Activated naive CD8-positive, alpha-beta T cell treated with anti-CD3 and anti-CD28 coated beads for 36 hours (primary cell): ENCODE results near the gene TNFRSF1A. TPM values are rescaled to one million over a fixed set of nuclear protein-coding genes. Genes with fewer than 3 reads are reported as not detected.

Source experiments
- DNase-seq: peaks from one replicate; pipeline ENCODE4 v3.0.0; 2021
- H3K27ac Mint-ChIP-seq: one replicate; pipeline ENCODE4 v1.8.0; 2022; ENCODE audit warnings: mild to moderate bottlenecking, moderate library complexity, mixed read lengths
- H3K27me3 Mint-ChIP-seq: one replicate; pipeline ENCODE4 v1.8.0; 2022; ENCODE audit warnings: mild to moderate bottlenecking, mixed read lengths
- H3K36me3 Mint-ChIP-seq: one replicate; pipeline ENCODE4 v1.8.0; 2021; ENCODE audit warnings: mild to moderate bottlenecking, mixed read lengths
- H3K4me1 Mint-ChIP-seq: one replicate; pipeline ENCODE4 v1.8.0; 2021; ENCODE audit warnings: mixed read lengths
- H3K4me3 Mint-ChIP-seq: one replicate; pipeline ENCODE4 v1.8.0; 2022; ENCODE audit warnings: mild to moderate bottlenecking, moderate library complexity, mixed read lengths
- H3K9me3 Mint-ChIP-seq: one replicate; pipeline ENCODE4 v1.8.0; 2022; ENCODE audit warnings: mixed read lengths
- total RNA-seq, 2 experiments: library from RNA; stranded (reverse); gene quantifications; one replicate each; pipeline ENCODE4 v1.2.3, GENCODE V29; 2021

TNFRSF1A gene
- 10 to 100 TPM; 44.8 to 49.1 TPM for total RNA-seq

DNA sequence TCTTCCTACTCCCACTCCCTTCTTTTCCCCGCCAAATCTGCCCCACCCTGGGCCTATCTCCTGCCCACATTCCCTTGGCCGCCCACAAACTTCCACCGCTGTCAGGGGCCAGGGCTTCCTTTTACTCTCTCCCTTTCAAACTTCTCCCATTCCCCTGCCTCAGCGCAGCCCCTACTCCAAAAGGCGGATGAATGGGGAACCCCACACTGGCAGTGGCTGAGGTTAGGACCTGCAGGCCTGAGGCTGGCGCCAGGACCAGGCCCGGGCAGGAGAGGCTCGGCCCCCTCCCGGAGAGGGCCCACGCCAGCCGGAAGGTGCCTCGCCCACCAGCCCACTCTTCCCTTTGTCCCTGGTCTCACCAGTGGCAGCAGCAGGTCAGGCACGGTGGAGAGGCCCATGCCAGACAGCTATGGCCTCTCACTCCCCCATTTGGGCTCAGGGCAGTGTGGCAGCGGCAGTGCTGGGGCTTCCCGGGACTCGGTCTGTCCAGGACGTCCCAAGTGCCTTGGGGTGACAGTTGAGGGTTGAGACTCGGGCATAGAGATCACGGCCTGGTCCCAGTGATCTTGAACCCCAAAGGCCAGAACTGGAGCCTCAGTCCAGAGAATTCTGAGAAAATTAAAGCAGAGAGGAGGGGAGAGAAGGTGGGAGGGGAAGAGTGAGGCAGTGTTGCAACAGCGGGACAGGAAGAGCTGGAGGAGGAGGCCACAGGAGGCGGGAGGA, at the start of gene TNFRSF1A:
Gene TNFRSF1A, minus strand, starts transcription at position 660 of the 723 bp plus-strand sequence. Its CDS starts 262 bp downstream, at position 398.
- peak; percentile 48 for DNase-seq
- H3K4me3 Mint-ChIP-seq = peak within 1 kb of the TSS; percentile 49
- H3K36me3 Mint-ChIP-seq = peaks cover 5% of the 10 kb centered on the region
- H3K27me3 Mint-ChIP-seq = no peaks in the 10 kb centered on the region
- peaks cover 30% of the 10 kb centered on the region for H3K4me1 Mint-ChIP-seq
- no peaks in the 10 kb centered on the region for H3K9me3 Mint-ChIP-seq
- no peak within 1 kb of the TSS for H3K27ac Mint-ChIP-seq

DNA sequence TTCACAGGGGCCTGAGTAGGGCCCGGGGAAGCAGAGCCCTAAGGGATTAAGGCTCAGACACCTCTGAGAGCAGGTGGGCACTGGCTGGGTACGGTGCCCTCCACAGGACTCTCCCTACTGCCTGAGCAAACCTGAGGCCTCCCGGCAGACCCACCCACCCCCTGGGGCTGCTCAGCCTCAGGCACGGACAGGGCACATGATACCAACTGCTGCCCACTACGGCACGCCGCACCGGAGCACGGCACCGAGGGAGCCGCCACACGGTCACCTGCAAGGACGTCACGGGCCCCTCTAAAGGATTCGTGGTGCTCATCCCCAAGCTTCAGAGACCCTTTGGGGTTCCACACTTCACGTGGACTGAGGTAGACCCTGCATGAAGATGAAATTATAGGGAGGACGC, 49.1 kb upstream of the TNFRSF1A start:
- H3K4me3 Mint-ChIP-seq = no peak overlapping the region
- no peak for DNase-seq
- H3K27ac Mint-ChIP-seq = no peak overlapping the region
- no peaks in the 10 kb centered on the region for H3K36me3 Mint-ChIP-seq
- H3K4me1 Mint-ChIP-seq = no peaks in the 10 kb centered on the region
- no peaks in the 10 kb centered on the region for H3K9me3 Mint-ChIP-seq
- no peaks in the 10 kb centered on the region for H3K27me3 Mint-ChIP-seq

DNA sequence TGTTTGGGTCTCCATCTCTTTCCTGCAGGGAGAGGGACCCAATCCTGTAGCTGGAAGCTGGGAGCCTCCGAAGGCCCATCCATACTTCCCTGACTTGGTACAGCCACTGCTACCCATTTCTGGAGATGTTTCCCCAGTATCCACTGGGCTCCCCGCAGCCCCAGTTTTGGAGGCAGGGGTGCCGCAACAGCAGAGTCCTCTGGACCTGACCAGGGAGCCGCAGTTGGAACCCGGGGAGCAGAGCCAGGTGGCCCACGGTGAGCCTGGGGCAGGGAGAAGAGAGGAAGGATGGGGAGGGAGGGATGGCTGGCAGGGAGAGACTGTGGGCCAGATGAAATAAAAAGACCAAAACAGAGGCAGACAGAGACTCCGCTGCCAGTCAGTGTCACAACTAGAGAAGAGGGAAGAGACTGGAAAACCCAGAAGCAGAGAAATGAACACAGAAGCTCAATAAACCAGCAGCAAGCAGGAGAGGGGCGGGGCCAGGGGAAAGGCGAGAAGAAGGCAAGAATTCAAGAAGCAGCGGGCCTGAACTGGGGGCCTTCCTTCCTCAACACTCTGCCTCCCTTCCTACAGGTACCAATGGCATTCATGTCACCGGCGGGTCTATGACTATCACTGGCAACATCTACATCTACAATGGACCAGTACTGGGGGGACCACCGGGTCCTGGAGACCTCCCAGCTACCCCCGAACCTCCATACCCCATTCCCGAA, 48.4 kb upstream of the TNFRSF1A start:
- Mint-ChIP-seq H3K4me3 (no peak overlapping the region), H3K27me3 (no peaks in the 10 kb centered on the region), H3K9me3 (no peaks in the 10 kb centered on the region), H3K4me1 (no peaks in the 10 kb centered on the region), H3K36me3 (no peaks in the 10 kb centered on the region), H3K27ac (no peak overlapping the region)
- no peak for DNase-seq

DNA sequence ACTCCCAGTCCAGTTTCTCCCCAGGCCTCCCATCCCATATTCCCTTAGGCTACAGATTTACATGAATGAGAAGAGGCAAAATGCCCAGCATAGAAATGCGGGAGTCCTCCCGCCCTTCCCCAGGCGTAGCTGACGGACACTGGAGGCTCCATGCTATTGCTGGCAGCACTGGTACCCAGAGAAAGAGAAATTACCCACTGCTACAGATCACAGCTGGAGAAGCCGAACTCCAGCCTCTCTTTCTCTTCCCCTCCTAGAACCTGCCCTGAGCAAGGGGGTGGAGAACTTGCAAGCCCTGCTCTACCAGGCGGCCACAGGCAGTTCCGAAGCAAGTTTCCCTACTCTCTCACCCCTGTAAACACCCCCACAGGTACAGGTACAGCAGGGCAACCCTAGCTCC, 45.7 kb upstream of the TNFRSF1A start:
- no peaks in the 10 kb centered on the region for H3K9me3 Mint-ChIP-seq
- peaks cover 3% of the 10 kb centered on the region for H3K4me1 Mint-ChIP-seq
- H3K4me3 Mint-ChIP-seq = no peak overlapping the region
- DNase-seq = no peak
- H3K27me3 Mint-ChIP-seq = peaks cover 10% of the 10 kb centered on the region
- no peaks in the 10 kb centered on the region for H3K36me3 Mint-ChIP-seq
- no peak overlapping the region for H3K27ac Mint-ChIP-seq

DNA sequence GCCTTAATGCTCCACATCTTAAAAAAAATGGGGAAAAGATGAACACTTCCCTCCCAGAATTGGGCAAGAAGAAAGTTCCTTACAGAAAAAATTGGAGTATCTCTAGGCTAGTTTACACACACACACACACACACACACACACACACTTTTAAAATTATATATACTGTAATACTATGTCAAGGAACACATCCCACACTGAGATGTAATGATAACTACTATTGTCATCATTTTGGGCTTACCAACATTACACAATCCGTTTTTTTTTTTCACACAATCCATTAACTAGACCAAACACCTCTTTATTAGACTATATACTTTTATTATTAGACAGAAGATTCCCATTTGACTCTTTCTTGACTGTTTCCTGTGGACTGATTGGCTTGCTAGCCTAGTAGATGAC, 44.6 kb upstream of the TNFRSF1A start:
- Mint-ChIP-seq H3K27ac (no peak overlapping the region), H3K27me3 (peaks cover 15% of the 10 kb centered on the region), H3K4me3 (no peak overlapping the region), H3K4me1 (peaks cover 3% of the 10 kb centered on the region), H3K9me3 (no peaks in the 10 kb centered on the region), H3K36me3 (no peaks in the 10 kb centered on the region)
- DNase-seq = no peak

DNA sequence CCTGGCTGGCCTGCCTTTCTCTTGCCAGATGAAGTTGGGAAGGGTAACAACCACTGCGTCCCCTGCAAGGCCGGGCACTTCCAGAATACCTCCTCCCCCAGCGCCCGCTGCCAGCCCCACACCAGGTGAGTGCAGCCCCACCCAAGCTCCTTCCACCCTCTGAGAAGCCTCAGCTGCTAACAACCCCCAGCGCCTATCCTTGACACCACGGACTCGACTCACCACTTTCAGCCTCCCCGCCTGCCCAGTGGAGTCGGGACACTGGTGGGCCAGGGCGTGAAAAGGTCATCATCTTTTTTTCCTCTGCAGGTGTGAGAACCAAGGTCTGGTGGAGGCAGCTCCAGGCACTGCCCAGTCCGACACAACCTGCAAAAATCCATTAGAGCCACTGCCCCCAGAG, 44.2 kb upstream of the TNFRSF1A start:
- peaks cover 15% of the 10 kb centered on the region for H3K27me3 Mint-ChIP-seq
- no peak overlapping the region for H3K27ac Mint-ChIP-seq
- peaks cover 3% of the 10 kb centered on the region for H3K4me1 Mint-ChIP-seq
- no peaks in the 10 kb centered on the region for H3K36me3 Mint-ChIP-seq
- no peak for DNase-seq
- H3K9me3 Mint-ChIP-seq = no peaks in the 10 kb centered on the region
- no peak overlapping the region for H3K4me3 Mint-ChIP-seq

DNA sequence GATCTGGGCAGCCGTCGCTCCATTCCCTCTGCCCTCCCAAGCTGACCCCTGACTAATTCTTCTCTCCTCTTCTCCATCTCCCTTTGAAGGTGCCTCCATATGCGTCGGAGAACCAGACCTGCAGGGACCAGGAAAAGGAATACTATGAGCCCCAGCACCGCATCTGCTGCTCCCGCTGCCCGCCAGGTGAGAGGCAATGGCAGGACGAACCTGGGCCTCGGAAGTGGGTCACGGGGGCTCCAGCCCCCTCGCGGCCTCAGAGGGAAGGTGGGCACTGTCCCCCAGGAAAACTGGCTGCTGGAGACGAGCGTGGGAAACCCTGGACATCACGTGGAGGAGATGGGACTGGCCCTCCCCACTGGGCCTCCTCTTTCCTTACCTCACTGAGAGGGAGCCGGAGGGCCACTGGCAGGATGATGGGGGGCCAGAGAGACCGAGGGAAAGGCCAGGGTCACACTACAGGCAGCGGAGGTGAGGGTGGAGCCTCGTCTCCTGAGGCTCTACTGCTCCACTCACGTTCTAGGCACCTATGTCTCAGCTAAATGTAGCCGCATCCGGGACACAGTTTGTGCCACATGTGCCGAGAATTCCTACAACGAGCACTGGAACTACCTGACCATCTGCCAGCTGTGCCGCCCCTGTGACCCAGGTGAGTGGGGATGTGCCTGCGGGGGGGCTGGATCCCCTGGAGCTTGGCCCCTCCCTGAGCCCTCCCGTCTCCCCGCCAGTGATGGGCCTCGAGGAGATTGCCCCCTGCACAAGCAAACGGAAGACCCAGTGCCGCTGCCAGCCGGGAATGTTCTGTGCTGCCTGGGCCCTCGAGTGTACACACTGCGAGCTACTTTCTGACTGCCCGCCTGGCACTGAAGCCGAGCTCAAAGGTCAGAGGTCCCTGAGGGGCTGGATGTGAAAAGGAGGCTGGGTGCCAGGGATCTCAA, 42.9 kb upstream of the TNFRSF1A start:
- Mint-ChIP-seq H3K4me1 (peaks cover 3% of the 10 kb centered on the region), H3K27ac (no peak overlapping the region), H3K9me3 (no peaks in the 10 kb centered on the region), H3K27me3 (peaks cover 15% of the 10 kb centered on the region), H3K36me3 (no peaks in the 10 kb centered on the region), H3K4me3 (no peak overlapping the region)
- DNase-seq = no peak

DNA sequence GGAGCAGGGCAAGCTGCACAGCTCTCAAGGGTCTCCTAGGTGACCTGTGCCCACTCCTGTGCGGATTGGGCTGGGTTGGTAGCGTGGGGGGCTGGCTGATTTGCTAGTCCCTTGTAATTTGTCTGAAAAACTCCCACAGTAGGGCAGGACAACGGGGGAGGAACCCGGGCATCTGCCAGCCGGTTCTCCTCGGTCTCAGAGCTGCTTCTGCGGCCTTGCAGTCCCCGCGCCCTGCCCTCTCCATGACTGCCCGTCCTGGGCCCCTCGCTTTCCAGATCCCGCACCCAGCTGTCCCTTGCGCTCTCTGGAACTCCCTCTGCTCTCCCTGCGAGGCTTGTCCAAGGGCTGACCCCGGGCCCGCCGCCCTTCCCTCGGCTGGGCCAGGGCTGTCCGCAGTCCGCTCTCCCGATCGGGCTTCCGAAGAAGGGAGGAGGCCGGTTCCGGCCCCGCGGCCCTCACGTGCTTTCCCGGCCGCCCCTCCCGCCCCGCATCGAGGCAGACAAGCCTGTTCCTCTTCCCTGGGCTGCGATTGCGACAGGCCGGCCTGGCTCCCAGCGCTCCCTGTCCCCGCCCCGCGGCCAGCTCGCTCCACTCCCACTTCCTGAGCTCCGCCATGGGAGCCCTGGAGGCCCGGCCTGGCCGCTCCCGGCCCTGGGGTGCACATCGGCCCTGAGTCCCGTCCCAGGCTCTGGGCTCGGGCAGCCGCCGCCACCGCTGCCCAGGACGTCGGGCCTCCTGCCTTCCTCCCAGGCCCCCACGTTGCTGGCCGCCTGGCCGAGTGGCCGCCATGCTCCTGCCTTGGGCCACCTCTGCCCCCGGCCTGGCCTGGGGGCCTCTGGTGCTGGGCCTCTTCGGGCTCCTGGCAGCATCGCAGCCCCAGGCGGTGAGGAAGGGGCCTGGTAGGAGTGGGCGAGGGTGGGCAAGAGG, 42.0 kb upstream of the TNFRSF1A start, which contains the start of gene LTBR:
Gene LTBR, plus strand, starts transcription at position 591 of the 927 bp plus-strand sequence. Its CDS starts 197 bp downstream, at position 788.
- H3K36me3 Mint-ChIP-seq = no peaks in the 10 kb centered on the region
- H3K27ac Mint-ChIP-seq = peak within 1 kb of the TSS; percentile 65
- no peaks in the 10 kb centered on the region for H3K9me3 Mint-ChIP-seq
- no peak for DNase-seq
- H3K27me3 Mint-ChIP-seq = peaks cover 15% of the 10 kb centered on the region
- H3K4me1 Mint-ChIP-seq = peaks cover 3% of the 10 kb centered on the region
- H3K4me3 Mint-ChIP-seq = peak within 1 kb of the TSS; percentile 37

DNA sequence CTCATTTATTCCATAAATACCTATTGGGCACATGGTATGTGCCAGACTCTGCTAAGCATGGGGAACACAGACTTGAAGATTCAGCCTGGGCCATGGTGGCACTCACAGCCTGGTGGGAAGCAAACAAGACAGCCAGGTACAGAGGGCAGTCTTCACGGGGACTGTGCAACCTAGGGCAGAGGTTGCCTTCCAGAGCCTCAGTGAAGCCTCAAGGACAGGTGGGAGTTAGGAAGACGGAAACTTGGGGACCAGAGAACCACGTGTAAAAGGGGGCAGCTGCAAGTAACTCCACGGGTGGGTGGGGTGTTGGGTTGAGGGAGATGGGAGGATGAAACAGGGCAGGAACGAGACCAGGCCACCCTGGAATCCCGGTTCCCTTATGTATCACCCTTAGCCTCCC, 41.1 kb upstream of the TNFRSF1A start:
- no peaks in the 10 kb centered on the region for H3K9me3 Mint-ChIP-seq
- peaks cover 3% of the 10 kb centered on the region for H3K4me1 Mint-ChIP-seq
- DNase-seq = no peak
- H3K27me3 Mint-ChIP-seq = peaks cover 15% of the 10 kb centered on the region
- H3K36me3 Mint-ChIP-seq = no peaks in the 10 kb centered on the region
- peak overlapping the region; percentile 65 for H3K27ac Mint-ChIP-seq
- peak overlapping the region; percentile 37 for H3K4me3 Mint-ChIP-seq

DNA sequence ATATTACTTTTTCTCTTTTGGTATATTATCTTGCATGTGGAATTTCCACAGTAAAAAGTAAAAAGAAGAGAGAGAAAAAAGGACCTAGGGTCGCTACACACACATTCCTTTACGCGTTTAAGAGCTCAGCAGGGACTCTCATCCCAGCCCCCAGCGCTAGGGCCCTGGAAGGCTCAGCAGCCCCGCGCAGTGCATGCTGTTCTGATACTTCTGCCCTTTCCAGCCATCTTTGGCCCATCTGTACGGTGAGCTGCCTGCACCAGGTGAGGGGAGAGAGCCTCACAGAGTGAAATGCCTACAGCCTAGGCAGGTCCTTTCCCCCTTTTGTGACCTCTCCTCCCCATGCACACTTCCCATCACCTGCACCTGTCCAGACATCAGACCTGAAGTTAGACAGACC, 40.5 kb upstream of the TNFRSF1A start:
- no peak for DNase-seq
- Mint-ChIP-seq H3K27ac (no peak overlapping the region), H3K4me1 (peaks cover 6% of the 10 kb centered on the region), H3K9me3 (no peaks in the 10 kb centered on the region), H3K27me3 (peaks cover 15% of the 10 kb centered on the region), H3K36me3 (no peaks in the 10 kb centered on the region), H3K4me3 (no peak overlapping the region)

DNA sequence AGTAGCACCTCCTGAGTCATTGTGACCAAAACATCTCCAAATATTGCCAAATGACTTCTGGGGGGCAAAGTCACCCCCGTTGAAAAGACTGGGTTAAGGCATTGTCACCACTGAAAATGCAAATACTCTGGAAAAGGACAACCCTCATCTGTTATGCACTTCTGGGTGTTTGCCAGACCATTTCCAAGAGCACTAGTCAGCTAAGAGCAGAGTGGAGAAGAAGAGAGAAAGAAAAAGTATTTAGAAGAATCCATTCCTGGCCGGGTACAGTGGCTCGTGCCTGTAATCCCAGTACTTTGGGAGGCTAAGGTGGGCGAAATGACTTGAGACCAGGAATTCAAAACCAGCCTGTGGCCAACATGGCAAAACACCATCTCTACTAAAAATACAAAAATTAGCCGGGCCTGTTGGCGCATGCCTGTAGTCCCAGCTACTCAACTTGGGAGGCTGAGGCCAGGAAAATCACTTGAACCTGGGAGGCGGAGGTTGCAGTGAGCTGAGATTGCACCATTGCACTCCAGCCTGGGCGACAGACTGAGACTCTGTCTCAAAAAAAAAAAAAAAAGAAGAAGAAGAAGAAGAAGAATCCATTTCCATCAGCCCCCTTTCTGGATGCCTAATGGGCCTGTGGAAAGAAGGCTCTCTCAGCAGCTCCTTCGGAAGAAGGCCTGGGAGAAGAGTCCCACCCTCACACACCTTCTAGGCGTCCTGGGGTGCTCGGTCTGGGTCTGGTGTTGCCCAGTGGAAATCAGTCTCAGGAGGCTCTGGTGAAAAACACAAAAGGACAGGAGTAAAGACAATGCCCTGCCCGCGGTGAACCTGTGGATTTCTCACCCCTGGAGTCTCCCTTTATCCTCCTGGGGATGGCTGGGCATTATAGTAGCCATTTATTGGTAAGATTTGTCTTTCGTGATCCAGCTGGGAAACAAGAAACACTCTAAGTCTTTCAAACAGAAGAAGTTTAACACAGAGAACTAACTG, 38.6 kb upstream of the TNFRSF1A start:
- Mint-ChIP-seq H3K36me3 (no peaks in the 10 kb centered on the region), H3K27me3 (peaks cover 15% of the 10 kb centered on the region), H3K4me3 (no peak overlapping the region), H3K9me3 (no peaks in the 10 kb centered on the region), H3K27ac (no peak overlapping the region), H3K4me1 (peaks cover 24% of the 10 kb centered on the region)
- no peak for DNase-seq

DNA sequence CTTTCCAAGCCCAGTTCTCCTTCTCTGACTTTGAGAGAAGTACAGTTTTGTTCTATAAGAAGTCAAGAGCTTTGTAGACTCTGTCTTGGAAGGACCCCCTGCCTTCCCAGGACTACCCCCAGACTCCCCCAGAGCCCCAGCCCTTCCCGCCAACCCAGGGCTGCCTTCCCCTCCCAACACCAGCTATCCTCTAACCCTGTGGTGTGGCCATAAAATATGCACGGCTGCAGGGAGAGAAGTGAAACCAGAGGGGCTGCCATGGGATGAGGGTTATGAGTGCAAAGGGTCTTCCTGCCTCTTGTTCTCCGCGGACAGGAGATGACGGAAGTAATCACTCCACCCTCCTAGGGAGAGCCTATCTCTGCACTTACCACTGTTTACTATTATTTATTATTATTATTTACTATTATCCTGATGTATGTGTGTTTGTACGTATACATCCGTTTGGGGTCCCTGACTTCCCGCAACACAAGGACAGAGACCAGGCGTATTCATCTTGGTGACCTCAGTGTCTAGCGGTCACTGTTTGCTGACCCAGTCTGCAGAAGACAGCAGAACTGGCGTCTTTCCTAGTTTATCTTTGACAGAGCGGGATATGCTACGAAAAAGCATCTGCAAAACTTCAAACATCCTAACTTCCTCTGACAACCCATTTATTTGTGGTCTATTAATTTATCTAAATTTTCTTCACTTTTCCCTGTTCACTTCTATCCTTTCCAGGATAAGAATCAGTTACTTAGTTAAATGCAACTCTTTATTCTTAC, 37.0 kb upstream of the TNFRSF1A start:
- no peaks in the 10 kb centered on the region for H3K36me3 Mint-ChIP-seq
- DNase-seq = no peak
- H3K27ac Mint-ChIP-seq = no peak overlapping the region
- peaks cover 11% of the 10 kb centered on the region for H3K27me3 Mint-ChIP-seq
- H3K4me1 Mint-ChIP-seq = peaks cover 26% of the 10 kb centered on the region
- H3K4me3 Mint-ChIP-seq = no peak overlapping the region
- H3K9me3 Mint-ChIP-seq = no peaks in the 10 kb centered on the region

DNA sequence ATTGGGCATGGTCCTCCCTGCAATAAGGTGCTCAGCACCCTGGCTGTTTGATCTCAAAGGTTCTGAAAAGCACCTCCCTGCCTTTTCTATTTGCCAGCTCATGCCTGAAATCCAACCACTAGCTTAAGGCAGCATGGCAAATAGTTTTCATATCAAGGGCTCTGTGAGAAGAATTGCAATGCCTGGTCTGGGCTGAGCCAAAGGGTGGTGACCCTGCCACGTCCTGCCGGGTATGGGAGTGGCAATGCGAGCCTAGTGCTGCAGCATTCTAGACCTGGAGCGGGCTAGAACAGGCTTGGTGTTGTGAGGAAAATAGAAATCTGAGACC, 35.8 kb upstream of the TNFRSF1A start:
- DNase-seq = no peak
- H3K27me3 Mint-ChIP-seq = peaks cover 5% of the 10 kb centered on the region
- no peaks in the 10 kb centered on the region for H3K9me3 Mint-ChIP-seq
- peaks cover 29% of the 10 kb centered on the region for H3K4me1 Mint-ChIP-seq
- H3K27ac Mint-ChIP-seq = no peak overlapping the region
- H3K4me3 Mint-ChIP-seq = peak overlapping the region; percentile 77
- no peaks in the 10 kb centered on the region for H3K36me3 Mint-ChIP-seq
